NCI-H460 (cell line): ENCODE data around the gene SYT17. TPM values are rescaled to one million over a fixed set of nuclear protein-coding genes. Genes with fewer than 3 reads are reported as not detected.

Source experiments
- DNase-seq: peaks from one replicate; pipeline ENCODE4 v3.0.0-alpha.2; 2016; ENCODE audit warnings: low read depth; ENCODE audit errors: extremely low read depth
- total RNA-seq: library from RNA; depleted of rRNA; stranded (reverse); fragments of >200 nt; shearing (Covaris generic); gene quantifications from 2 replicates; pipeline ENCODE4 v1.2.3, GENCODE V29; 2014; rRNA removed

The SYT17 gene
- total RNA-seq, 1 experiment from 2014 or later = 4.1 TPM

GRCh38 chr16:19291475-19291874 lies 123.4 kb downstream of the SYT17 start:
- DNase-seq = no peak

GRCh38 chr16:19292186-19292585 lies 124.1 kb downstream of the SYT17 start:
- no peak for DNase-seq

GRCh38 chr16:19294156-19294649 lies 126.2 kb downstream of the SYT17 start:
- no peak for DNase-seq

- DNase-seq = no peak
Measured at GRCh38 chr16:19295393-19295792, 127.4 kb downstream of the SYT17 start.

- no peak for DNase-seq
Measured at GRCh38 chr16:19297454-19297853, 129.4 kb downstream of the SYT17 start.

- no peak for DNase-seq
Measured at GRCh38 chr16:19299565-19299964, 131.5 kb downstream of the SYT17 start.

GRCh38 chr16:19301931-19302330 lies 133.9 kb downstream of the SYT17 start:
- no peak for DNase-seq

- peak; percentile 5 for DNase-seq
Measured at GRCh38 chr16:19304750-19305149, 136.7 kb downstream of the SYT17 start.

GRCh38 chr16:19305443-19305842 lies 137.4 kb downstream of the SYT17 start:
- no peak for DNase-seq

- peak; percentile 26 for DNase-seq
Measured at GRCh38 chr16:19307587-19308241, 139.7 kb downstream of the SYT17 start.

GRCh38 chr16:19308392-19308791 lies 140.4 kb downstream of the SYT17 start:
- DNase-seq = no peak

GRCh38 chr16:19309178-19309577 lies 141.1 kb downstream of the SYT17 start:
- DNase-seq = no peak

- no peak for DNase-seq
Measured at GRCh38 chr16:19314718-19315425, 146.8 kb downstream of the SYT17 start.

GRCh38 chr16:19315889-19316433 lies 147.9 kb downstream of the SYT17 start:
- DNase-seq = no peak

- DNase-seq = no peak
Measured at GRCh38 chr16:19316846-19317245, 148.8 kb downstream of the SYT17 start.

Other genes with a start within 250 kb of the SYT17 start
- gene SMG1, start 241.8 kb upstream of the SYT17 start, total RNA-seq = 30.7 and 34.4 TPM in 2 replicates
- 4.1 and 5.6 TPM in 2 replicates for gene TMC7, start 184.3 kb upstream of the SYT17 start, total RNA-seq
- 28.5 and 33.8 TPM in 2 replicates for gene COQ7, start 100.6 kb upstream of the SYT17 start, total RNA-seq
- 25.7 and 30.0 TPM in 2 replicates for gene ITPRIPL2, start 54.3 kb upstream of the SYT17 start, total RNA-seq
- gene CLEC19A, start 117.5 kb downstream of the SYT17 start, total RNA-seq = 0.30 TPM in 1 of 2 replicates, not detected in the other
- 0.07 and 0.43 TPM in 2 replicates for gene TMC5, start 249.6 kb downstream of the SYT17 start, total RNA-seq